Mammary epithelial cell (primary cell): ENCODE measurements around the gene MRPL12.

Experiments
- EZH2 ChIP-seq: IDR thresholded peaks from 2 replicates; pipeline ENCODE4 v1.6.1; 2012; ENCODE audit warnings: low read length, inconsistent platforms, borderline replicate concordance
- TF ChIP-seq, protein P1 (sequence below), 2 donors: IDR thresholded peaks in 1 of 2; conservative IDR thresholded peaks in 1 of 2; 2 replicates each; pipeline ENCODE4 v1.5.1; 2011 to 2012; ENCODE audit warnings: inconsistent platforms in 2 of 2, low read length in 2 of 2, mild to moderate bottlenecking in 2 of 2, control low read depth in 1 of 2, low read depth in 1 of 2; ENCODE audit not compliant: insufficient read depth in 1 of 2; ENCODE audit errors: extremely low read depth in 1 of 2

DNA sequence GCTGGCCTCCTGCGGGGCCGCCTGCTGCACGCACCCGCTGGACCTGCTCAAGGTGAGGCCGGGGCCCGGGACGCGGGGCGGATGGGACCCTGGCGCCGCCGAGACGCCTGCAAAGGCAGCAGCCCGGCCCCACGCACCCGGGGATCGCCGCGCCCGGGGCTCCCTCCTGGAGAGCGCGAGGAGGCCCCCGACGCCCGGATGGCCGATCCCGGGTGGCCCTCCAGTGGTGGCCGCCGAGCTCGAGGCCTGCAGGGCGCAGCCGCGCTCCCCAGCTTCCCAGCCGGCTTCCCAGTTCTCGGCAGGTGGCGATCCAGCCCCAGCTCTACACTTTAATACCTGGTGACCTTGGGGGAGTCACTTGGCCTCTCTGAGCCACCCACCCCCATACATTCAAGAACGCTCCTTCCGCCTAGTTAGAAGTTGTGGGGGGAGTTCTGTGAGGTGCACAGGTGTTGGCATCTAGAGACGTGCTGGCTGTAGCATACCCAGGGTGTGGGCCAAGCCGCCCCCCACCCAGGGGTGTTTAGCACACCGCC is 9.4 kb downstream of the MRPL12 start:
- TF ChIP-seq, protein P1, sequence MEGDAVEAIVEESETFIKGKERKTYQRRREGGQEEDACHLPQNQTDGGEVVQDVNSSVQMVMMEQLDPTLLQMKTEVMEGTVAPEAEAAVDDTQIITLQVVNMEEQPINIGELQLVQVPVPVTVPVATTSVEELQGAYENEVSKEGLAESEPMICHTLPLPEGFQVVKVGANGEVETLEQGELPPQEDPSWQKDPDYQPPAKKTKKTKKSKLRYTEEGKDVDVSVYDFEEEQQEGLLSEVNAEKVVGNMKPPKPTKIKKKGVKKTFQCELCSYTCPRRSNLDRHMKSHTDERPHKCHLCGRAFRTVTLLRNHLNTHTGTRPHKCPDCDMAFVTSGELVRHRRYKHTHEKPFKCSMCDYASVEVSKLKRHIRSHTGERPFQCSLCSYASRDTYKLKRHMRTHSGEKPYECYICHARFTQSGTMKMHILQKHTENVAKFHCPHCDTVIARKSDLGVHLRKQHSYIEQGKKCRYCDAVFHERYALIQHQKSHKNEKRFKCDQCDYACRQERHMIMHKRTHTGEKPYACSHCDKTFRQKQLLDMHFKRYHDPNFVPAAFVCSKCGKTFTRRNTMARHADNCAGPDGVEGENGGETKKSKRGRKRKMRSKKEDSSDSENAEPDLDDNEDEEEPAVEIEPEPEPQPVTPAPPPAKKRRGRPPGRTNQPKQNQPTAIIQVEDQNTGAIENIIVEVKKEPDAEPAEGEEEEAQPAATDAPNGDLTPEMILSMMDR (conservative IDR thresholded peaks at IDR 0.05 in 1 of 2, IDR thresholded peaks at IDR 0.05 in 1 of 2; ENCODE audit: extremely low read depth in 1 of 2, insufficient read depth in 1 of 2, low read depth in 1 of 2, low read length in 2 of 2) = peak in 1 of 2 donors; percentile 43
- no peak for TF ChIP-seq EZH2
